ENCODE data around the gene IGLL1. TPM values are rescaled to one million over a fixed set of nuclear protein-coding genes. Genes with fewer than 3 reads are reported as not detected.

IGLL1 gene
- total and polyA plus RNA-seq, 2 donors (not counting 3 experiments of a cell fraction or from before 2014, with no cell fraction given), result not detected

GRCh38 chr22:23534201-23534850 is 45.8 kb downstream of the IGLL1 start:
- no peak for TF ChIP-seq MYC (IDR thresholded peaks at IDR 0.05; ENCODE audit: low read depth, low read length)
- no peak for TF ChIP-seq POLR2AphosphoS5 (IDR thresholded peaks at IDR 0.05; ENCODE audit: insufficient read depth, low read depth, low read length)
- no peak for TF ChIP-seq EZH2 (IDR thresholded peaks at IDR 0.05; ENCODE audit: borderline replicate concordance, low read depth, low read length, severe bottlenecking)
- no peak for TF ChIP-seq GATA2 (IDR thresholded peaks at IDR 0.05; ENCODE audit: insufficient read depth, insufficient read length, low read depth, low read length)
- TF ChIP-seq CTCF (IDR thresholded peaks at IDR 0.05; ENCODE audit: extremely low read depth in 1 of 2, insufficient read depth in 1 of 2, low read depth in 1 of 2, low read length in 2 of 2), result no peak
- no peak for TF ChIP-seq JUN (IDR thresholded peaks at IDR 0.05; ENCODE audit: borderline replicate concordance, insufficient read depth, insufficient read length, low read depth)
- no peak for TF ChIP-seq POLR2A (IDR thresholded peaks at IDR 0.05; ENCODE audit: low read depth, low read length)
- TF ChIP-seq, protein P1, sequence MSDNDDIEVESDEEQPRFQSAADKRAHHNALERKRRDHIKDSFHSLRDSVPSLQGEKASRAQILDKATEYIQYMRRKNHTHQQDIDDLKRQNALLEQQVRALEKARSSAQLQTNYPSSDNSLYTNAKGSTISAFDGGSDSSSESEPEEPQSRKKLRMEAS (IDR thresholded peaks at IDR 0.05; ENCODE audit: insufficient read depth, insufficient read length), result no peak
- TF ChIP-seq FOS (IDR thresholded peaks at IDR 0.05; ENCODE audit: borderline replicate concordance, insufficient read depth, low read length), result no peak
- H3K36me3 ChIP-seq (ENCODE audit: control insufficient read depth in 2 of 2, extremely low read depth in 1 of 2, insufficient read depth in 2 of 2, low read length in 2 of 2), result no peaks in the 10 kb centered on the region
- H2AFZ ChIP-seq (ENCODE audit: low read depth, low read length), result no peak overlapping the region
- H3K9me3 ChIP-seq (replicated peaks; ENCODE audit: control insufficient read depth, insufficient read depth, low read length), result no peaks in the 10 kb centered on the region
- POLR2A ChIA-PET, result no interaction called here
- CTCF ChIA-PET, result interaction anchor here (1.0 to 1.5 kb wide), 2 partner anchors 57 to 148 kb away, joined by 3 to 4 read pairs; no protein-coding TSS in a partner anchor
- DNase-seq (ENCODE audit: low read depth, low spot score) (no peak), FAIRE-seq (no peak)
- intact Hi-C loops (cut with micrococcal nuclease) (loop anchor here (10.0 kb wide), 2 partner anchors 100 to 360 kb away; no protein-coding TSS in a partner anchor), dilution Hi-C loops (cut with MboI; ENCODE audit: extremely low pct_ligation_motif_present, low sequenced_read_pairs) (no loop called here)
- H3K27ac ChIP-seq (ENCODE audit: insufficient read depth, low read depth, low read length), result no peak overlapping the region
- H3K79me2 ChIP-seq (ENCODE audit: control insufficient read depth, insufficient read depth, low read length), result no peaks in the 10 kb centered on the region
- no peak overlapping the region for H3K4me3 ChIP-seq (replicated peaks in 1 of 3; ENCODE audit: insufficient read depth in 1 of 3, low read depth in 1 of 3, low read length in 3 of 3)
- no TSS peak for BruUV-seq (replicated peaks)
- no peak overlapping the region for H3K9ac ChIP-seq (replicated peaks; ENCODE audit: extremely low read depth, insufficient read depth, low read length)
- no peak overlapping the region for H3K4me2 ChIP-seq (ENCODE audit: insufficient read depth, low read length)
- H4K20me1 ChIP-seq (replicated peaks; ENCODE audit: control insufficient read depth, extremely low read depth, insufficient read depth, low read length), result no peaks in the 10 kb centered on the region
- no peaks in the 10 kb centered on the region for H3K27me3 ChIP-seq (ENCODE audit: control insufficient read depth in 2 of 2, insufficient read depth in 2 of 2, low read length in 2 of 2)
- no peaks in the 10 kb centered on the region for H3K9me1 ChIP-seq (replicated peaks; ENCODE audit: control insufficient read depth, extremely low read depth, insufficient read depth, low read length)
- H3K4me1 ChIP-seq (ENCODE audit: control insufficient read depth, extremely low read depth, insufficient read depth, low read length), result peaks cover 5% of the 10 kb centered on the region
